Neural progenitor cell (in vitro differentiated cells): ENCODE measurements around the gene PITPNC1.

ENCODE experiments used
- EZH2phosphoT487 ChIP-seq: fragments of 200-600 bp; sonication (generic); IDR thresholded peaks from 2 replicates; pipeline ENCODE4 v1.6.1; 2017; ENCODE audit warnings: antibody characterized with exemption
- TF ChIP-seq, protein P1 (sequence below): fragments of 200-600 bp; sonication (generic); IDR thresholded peaks from 2 replicates; pipeline ENCODE4 v1.5.1; 2017; ENCODE audit warnings: antibody characterized with exemption, mild to moderate bottlenecking

GRCh38 chr17:67376415-67376736, 705 bp upstream of the PITPNC1 start:
- TF ChIP-seq, protein P1, sequence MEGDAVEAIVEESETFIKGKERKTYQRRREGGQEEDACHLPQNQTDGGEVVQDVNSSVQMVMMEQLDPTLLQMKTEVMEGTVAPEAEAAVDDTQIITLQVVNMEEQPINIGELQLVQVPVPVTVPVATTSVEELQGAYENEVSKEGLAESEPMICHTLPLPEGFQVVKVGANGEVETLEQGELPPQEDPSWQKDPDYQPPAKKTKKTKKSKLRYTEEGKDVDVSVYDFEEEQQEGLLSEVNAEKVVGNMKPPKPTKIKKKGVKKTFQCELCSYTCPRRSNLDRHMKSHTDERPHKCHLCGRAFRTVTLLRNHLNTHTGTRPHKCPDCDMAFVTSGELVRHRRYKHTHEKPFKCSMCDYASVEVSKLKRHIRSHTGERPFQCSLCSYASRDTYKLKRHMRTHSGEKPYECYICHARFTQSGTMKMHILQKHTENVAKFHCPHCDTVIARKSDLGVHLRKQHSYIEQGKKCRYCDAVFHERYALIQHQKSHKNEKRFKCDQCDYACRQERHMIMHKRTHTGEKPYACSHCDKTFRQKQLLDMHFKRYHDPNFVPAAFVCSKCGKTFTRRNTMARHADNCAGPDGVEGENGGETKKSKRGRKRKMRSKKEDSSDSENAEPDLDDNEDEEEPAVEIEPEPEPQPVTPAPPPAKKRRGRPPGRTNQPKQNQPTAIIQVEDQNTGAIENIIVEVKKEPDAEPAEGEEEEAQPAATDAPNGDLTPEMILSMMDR: no peak
- no peak for TF ChIP-seq EZH2phosphoT487
